ENCODE results near the gene DIP2A.
A peak's percentile ranks its signal among the peaks of the same experiment; 100 is the strongest.
"Not testable (repeated sequence)": the region's sequence is repeated elsewhere in the genome, so short reads cannot be mapped to it uniquely, and the experiment has no call there.

The DIP2A gene

GRCh38 chr21:46515109-46515508 lies 56.4 kb downstream of the DIP2A start:
- Histone ChIP-seq H3K9me3 (ENCODE audit: insufficient read depth, low read length) (no peaks in the 10 kb centered on the region), H3K79me2 (ENCODE audit: insufficient read depth, low read length) (no peaks in the 10 kb centered on the region), H3K27me3 (ENCODE audit: low read length) (no peaks in the 10 kb centered on the region), H3K27ac (ENCODE audit: low read depth, low read length) (peak overlapping the region; percentile 31), H3K4me2 (ENCODE audit: low read depth, low read length, poor library complexity, severe bottlenecking) (peak overlapping the region; percentile 15), H3K9me2 (replicated peaks; ENCODE audit: insufficient read depth, low read length) (no peaks in the 10 kb centered on the region), H4K20me1 (ENCODE audit: low read depth, low read length) (no peaks in the 10 kb centered on the region), H3K36me3 (ENCODE audit: low read length) (peaks cover 10% of the 10 kb centered on the region; the same call in 1 of the 2 replicates), H3F3A (ENCODE audit: insufficient read depth) (peaks cover 6% of the 10 kb centered on the region; the same call in 1 of the 2 replicates), H2AFZ (ENCODE audit: low read depth, low read length, severe bottlenecking) (peak overlapping the region; percentile 9), H3K9ac (ENCODE audit: low read length) (0 out of 2 replicates have a peak overlapping the region, but pooled peaks have one; percentile 1), H3K4me3 (ENCODE audit: insufficient read depth, low read length, poor library complexity, severe bottlenecking) (no peak overlapping the region)
- TF ChIP-seq CTCF (IDR thresholded peaks at IDR 0.05; ENCODE audit: insufficient read depth, low read length, poor library complexity, severe bottlenecking) = no peak
- TF ChIP-seq EZH2phosphoT487 (conservative IDR thresholded peaks at IDR 0.05; ENCODE audit: low read length) = no peak

- peaks cover 9% of the 10 kb centered on the region; the same call in 1 of the 2 replicates for H3K36me3 ChIP-seq (ENCODE audit: low read length)
- TF ChIP-seq EZH2phosphoT487 (conservative IDR thresholded peaks at IDR 0.05; ENCODE audit: low read length) = no peak
- H3K27ac ChIP-seq (ENCODE audit: low read depth, low read length) = no peak overlapping the region
- H3K27me3 ChIP-seq (ENCODE audit: low read length) = no peaks in the 10 kb centered on the region
- H3K79me2 ChIP-seq (ENCODE audit: insufficient read depth, low read length) = no peaks in the 10 kb centered on the region
- H3K9me3 ChIP-seq (ENCODE audit: insufficient read depth, low read length) = no peaks in the 10 kb centered on the region
- H3F3A ChIP-seq (ENCODE audit: insufficient read depth) = peaks cover 6% of the 10 kb centered on the region; the same call in 1 of the 2 replicates
- no peaks in the 10 kb centered on the region for H3K9me2 ChIP-seq (replicated peaks; ENCODE audit: insufficient read depth, low read length)
- H4K20me1 ChIP-seq (ENCODE audit: low read depth, low read length) = no peaks in the 10 kb centered on the region
- no peak overlapping the region for H2AFZ ChIP-seq (ENCODE audit: low read depth, low read length, severe bottlenecking)
- no peak overlapping the region for H3K9ac ChIP-seq (ENCODE audit: low read length)
- H3K4me2 ChIP-seq (ENCODE audit: low read depth, low read length, poor library complexity, severe bottlenecking) = no peak overlapping the region
- H3K4me3 ChIP-seq (ENCODE audit: insufficient read depth, low read length, poor library complexity, severe bottlenecking) = no peak overlapping the region
These were observed 57.4 kb downstream of the DIP2A start for GRCh38 chr21:46516068-46516467.

- H2AFZ ChIP-seq (ENCODE audit: low read depth, low read length, severe bottlenecking) = no peak overlapping the region
- no peak overlapping the region for H3K4me2 ChIP-seq (ENCODE audit: low read depth, low read length, poor library complexity, severe bottlenecking)
- H3K9me3 ChIP-seq (ENCODE audit: insufficient read depth, low read length) = no peaks in the 10 kb centered on the region
- no peak overlapping the region for H3K9ac ChIP-seq (ENCODE audit: low read length)
- TF ChIP-seq CTCF (IDR thresholded peaks at IDR 0.05; ENCODE audit: insufficient read depth, low read length, poor library complexity, severe bottlenecking) = no peak
- no peak for TF ChIP-seq EZH2phosphoT487 (conservative IDR thresholded peaks at IDR 0.05; ENCODE audit: low read length)
- no peak overlapping the region for H3K4me3 ChIP-seq (ENCODE audit: insufficient read depth, low read length, poor library complexity, severe bottlenecking)
- no peaks in the 10 kb centered on the region for H4K20me1 ChIP-seq (ENCODE audit: low read depth, low read length)
- no peaks in the 10 kb centered on the region for H3K79me2 ChIP-seq (ENCODE audit: insufficient read depth, low read length)
- peaks cover 6% of the 10 kb centered on the region; the same call in 1 of the 2 replicates for H3F3A ChIP-seq (ENCODE audit: insufficient read depth)
- no peaks in the 10 kb centered on the region for H3K9me2 ChIP-seq (replicated peaks; ENCODE audit: insufficient read depth, low read length)
- peaks cover 3% of the 10 kb centered on the region; the same call in 1 of the 2 replicates for H3K36me3 ChIP-seq (ENCODE audit: low read length)
- no peaks in the 10 kb centered on the region for H3K27me3 ChIP-seq (ENCODE audit: low read length)
- H3K27ac ChIP-seq (ENCODE audit: low read depth, low read length) = no peak overlapping the region
These were observed 58.7 kb downstream of the DIP2A start for GRCh38 chr21:46517361-46517760.

GRCh38 chr21:46518983-46519583 lies 60.4 kb downstream of the DIP2A start:
- no peaks in the 10 kb centered on the region for H3K9me3 ChIP-seq (ENCODE audit: insufficient read depth, low read length)
- H3K9ac ChIP-seq (ENCODE audit: low read length) = no peak overlapping the region
- peaks cover 6% of the 10 kb centered on the region; the same call in 1 of the 2 replicates for H3F3A ChIP-seq (ENCODE audit: insufficient read depth)
- TF ChIP-seq CTCF (IDR thresholded peaks at IDR 0.05; ENCODE audit: insufficient read depth, low read length, poor library complexity, severe bottlenecking) (no peak), EZH2phosphoT487 (conservative IDR thresholded peaks at IDR 0.05; ENCODE audit: low read length) (no peak)
- H3K9me2 ChIP-seq (replicated peaks; ENCODE audit: insufficient read depth, low read length) = no peaks in the 10 kb centered on the region
- H3K36me3 ChIP-seq (ENCODE audit: low read length) = no peaks in the 10 kb centered on the region; the same call in 1 of the 2 replicates
- H3K79me2 ChIP-seq (ENCODE audit: insufficient read depth, low read length) = no peaks in the 10 kb centered on the region
- H2AFZ ChIP-seq (ENCODE audit: low read depth, low read length, severe bottlenecking) = no peak overlapping the region
- no peaks in the 10 kb centered on the region for H4K20me1 ChIP-seq (ENCODE audit: low read depth, low read length)
- no peak overlapping the region for H3K27ac ChIP-seq (ENCODE audit: low read depth, low read length)
- H3K27me3 ChIP-seq (ENCODE audit: low read length) = no peaks in the 10 kb centered on the region
- no peak overlapping the region for H3K4me3 ChIP-seq (ENCODE audit: insufficient read depth, low read length, poor library complexity, severe bottlenecking)
- H3K4me2 ChIP-seq (ENCODE audit: low read depth, low read length, poor library complexity, severe bottlenecking) = no peak overlapping the region

GRCh38 chr21:46527393-46527792 lies 68.7 kb downstream of the DIP2A start:
- not testable (repeated sequence) for H3K9me2 ChIP-seq (replicated peaks; ENCODE audit: insufficient read depth, low read length); H3K79me2 ChIP-seq (ENCODE audit: insufficient read depth, low read length); H4K20me1 ChIP-seq (ENCODE audit: low read depth, low read length); H3K4me2 ChIP-seq (ENCODE audit: low read depth, low read length, poor library complexity, severe bottlenecking); H2AFZ ChIP-seq (ENCODE audit: low read depth, low read length, severe bottlenecking); H3K27ac ChIP-seq (ENCODE audit: low read depth, low read length); H3K9me3 ChIP-seq (ENCODE audit: insufficient read depth, low read length); H3F3A ChIP-seq (ENCODE audit: insufficient read depth); H3K9ac ChIP-seq (ENCODE audit: low read length); H3K27me3 ChIP-seq (ENCODE audit: low read length); H3K36me3 ChIP-seq (ENCODE audit: low read length); H3K4me3 ChIP-seq (ENCODE audit: insufficient read depth, low read length, poor library complexity, severe bottlenecking)

All from SU-DHL-6 (cell line).